Measurements from ENCODE around the gene MROH7. TPM values are rescaled to one million over a fixed set of nuclear protein-coding genes. Genes with fewer than 3 reads are reported as not detected.

Gene MROH7
- total and polyA plus RNA-seq, 9 of the 15 experiments (the other 6 are each of a cell fraction or from before 2014, with no cell fraction given): not detected

GRCh38 chr1:54754486-54755285 is 113.1 kb downstream of the MROH7 start (continued):
- TF ChIP-seq ZBTB43 (CRISPR knock-in tag; IDR thresholded peaks at IDR 0.05): no peak
- no peak for TF ChIP-seq RREB1 (CRISPR knock-in tag; IDR thresholded peaks at IDR 0.05)
- TF ChIP-seq KDM1A (IDR thresholded peaks at IDR 0.05): no peak
- no peak for TF ChIP-seq STAT5B (CRISPR knock-in tag; IDR thresholded peaks at IDR 0.05)
- TF ChIP-seq GATAD2A (IDR thresholded peaks at IDR 0.05): no peak
- no peak for TF ChIP-seq MLLT1 (IDR thresholded peaks at IDR 0.05)
- no peak for TF ChIP-seq ZNF431 (CRISPR knock-in tag; IDR thresholded peaks at IDR 0.05)
- TF ChIP-seq PBX2 (CRISPR knock-in tag; IDR thresholded peaks at IDR 0.05; ENCODE audit: low read depth): no peak
- no peak for TF ChIP-seq PBX2 (tag; conservative IDR thresholded peaks at IDR 0.05; ENCODE audit: low read depth)
- TF ChIP-seq ILF3 (IDR thresholded peaks at IDR 0.05; ENCODE audit: borderline replicate concordance): no peak
- TF ChIP-seq BHLHE40 (IDR thresholded peaks at IDR 0.05; ENCODE audit: low read length): no peak
- no peak for TF ChIP-seq MIER1 (IDR thresholded peaks at IDR 0.05; ENCODE audit: low read depth)
